KOPT-K1 (cell line): ENCODE measurements around the gene WDR27.

ENCODE experiments used
- H3K27ac ChIP-seq: fragments of 200-600 bp; sonication (generic); 2 replicates; pipeline ENCODE4 v1.5.1; 2016; ENCODE audit warnings: antibody characterized with exemption, mild to moderate bottlenecking, low read depth, low read length; ENCODE audit not compliant: poor library complexity, severe bottlenecking
- H3K36me3 ChIP-seq: fragments of 200-600 bp; sonication (generic); 2 replicates; pipeline ENCODE4 v1.5.1; 2017; ENCODE audit warnings: antibody characterized with exemption, mild to moderate bottlenecking, low read length, moderate library complexity; ENCODE audit not compliant: insufficient read depth
- H3K9me3 ChIP-seq: fragments of 200-600 bp; sonication (generic); 2 replicates; pipeline ENCODE4 v1.5.1; 2017; ENCODE audit warnings: antibody characterized with exemption, low read length, mild to moderate bottlenecking; ENCODE audit not compliant: insufficient read depth, poor library complexity, severe bottlenecking

Gene WDR27

GRCh38 chr6:169701954-169702839 is at the start of gene WDR27, which contains the start of gene C6orf120:
Gene WDR27, minus strand, starts transcription at chr6:169702029. Its CDS starts 13,024 bp downstream, at chr6:169689005.
Gene C6orf120, plus strand, starts transcription at chr6:169702126. Its CDS starts 334 bp downstream, at chr6:169702460.
- peaks cover 49% of the 10 kb centered on the region for H3K36me3 ChIP-seq
- peak within 1 kb of the TSS; percentile 82 for H3K27ac ChIP-seq
- no peaks in the 10 kb centered on the region for H3K9me3 ChIP-seq

- Histone ChIP-seq H3K27ac (no peak overlapping the region), H3K36me3 (0 out of 2 replicates have a peak, but pooled peaks cover 7% of the 10 kb centered on the region), H3K9me3 (peaks cover 21% of the 10 kb centered on the region)
These were observed 44.7 kb upstream of the WDR27 start for GRCh38 chr6:169746556-169746955.

- Histone ChIP-seq H3K9me3 (peaks cover 21% of the 10 kb centered on the region), H3K27ac (no peak overlapping the region), H3K36me3 (0 out of 2 replicates have a peak, but pooled peaks cover 7% of the 10 kb centered on the region)
These were observed 43.6 kb upstream of the WDR27 start for GRCh38 chr6:169745405-169745804.

GRCh38 chr6:169741344-169741743 is 39.5 kb upstream of the WDR27 start:
- peaks cover 11% of the 10 kb centered on the region for H3K9me3 ChIP-seq
- no peaks in the 10 kb centered on the region for H3K36me3 ChIP-seq
- H3K27ac ChIP-seq = no peak overlapping the region

GRCh38 chr6:169738976-169739529 is 37.2 kb upstream of the WDR27 start:
- Histone ChIP-seq H3K36me3 (no peaks in the 10 kb centered on the region), H3K27ac (no peak overlapping the region), H3K9me3 (no peaks in the 10 kb centered on the region)

GRCh38 chr6:169738204-169738975 is 36.6 kb upstream of the WDR27 start:
- Histone ChIP-seq H3K9me3 (no peaks in the 10 kb centered on the region), H3K36me3 (no peaks in the 10 kb centered on the region), H3K27ac (no peak overlapping the region)

GRCh38 chr6:169729961-169730360 is 28.1 kb upstream of the WDR27 start:
- Histone ChIP-seq H3K9me3 (no peaks in the 10 kb centered on the region), H3K36me3 (no peaks in the 10 kb centered on the region), H3K27ac (no peak overlapping the region)

- no peaks in the 10 kb centered on the region for H3K9me3 ChIP-seq
These were observed 25.1 kb upstream of the WDR27 start for GRCh38 chr6:169726963-169727362.

GRCh38 chr6:169726049-169726400 is 24.2 kb upstream of the WDR27 start:
- Histone ChIP-seq H3K27ac (no peak overlapping the region), H3K9me3 (no peaks in the 10 kb centered on the region)

More at GRCh38 chr6:169726963-169727362, 25.1 kb upstream of the WDR27 start:
- no peaks in the 10 kb centered on the region for H3K36me3 ChIP-seq
- no peak overlapping the region for H3K27ac ChIP-seq

GRCh38 chr6:169725125-169726048 is 23.6 kb upstream of the WDR27 start:
- Histone ChIP-seq H3K27ac (peak overlapping the region; percentile 35), H3K9me3 (no peaks in the 10 kb centered on the region), H3K36me3 (peaks cover 2% of the 10 kb centered on the region; the same call in 1 of the 2 replicates)

More at GRCh38 chr6:169726049-169726400, 24.2 kb upstream of the WDR27 start:
- H3K36me3 ChIP-seq = no peaks in the 10 kb centered on the region

GRCh38 chr6:169724494-169725124 is 22.8 kb upstream of the WDR27 start, which contains the start of gene PHF10:
Gene PHF10, minus strand, starts transcription at chr6:169724500. Its CDS starts 569 bp downstream, at chr6:169723931.
- Histone ChIP-seq H3K9me3 (no peaks in the 10 kb centered on the region), H3K36me3 (peaks cover 7% of the 10 kb centered on the region; the same call in 1 of the 2 replicates), H3K27ac (peak within 1 kb of the TSS; percentile 65)

- no peaks in the 10 kb centered on the region for H3K9me3 ChIP-seq
- peaks cover 10% of the 10 kb centered on the region; the same call in 1 of the 2 replicates for H3K36me3 ChIP-seq
- H3K27ac ChIP-seq = peak overlapping the region; percentile 42
These were observed 22.2 kb upstream of the WDR27 start for GRCh38 chr6:169723991-169724493.

- peak overlapping the region; percentile 65 for H3K27ac ChIP-seq
- peaks cover 12% of the 10 kb centered on the region for H3K36me3 ChIP-seq
- no peaks in the 10 kb centered on the region for H3K9me3 ChIP-seq
These were observed 21.5 kb upstream of the WDR27 start for GRCh38 chr6:169723200-169723909.
